ENCODE data around the gene OR3A2.

DNA sequence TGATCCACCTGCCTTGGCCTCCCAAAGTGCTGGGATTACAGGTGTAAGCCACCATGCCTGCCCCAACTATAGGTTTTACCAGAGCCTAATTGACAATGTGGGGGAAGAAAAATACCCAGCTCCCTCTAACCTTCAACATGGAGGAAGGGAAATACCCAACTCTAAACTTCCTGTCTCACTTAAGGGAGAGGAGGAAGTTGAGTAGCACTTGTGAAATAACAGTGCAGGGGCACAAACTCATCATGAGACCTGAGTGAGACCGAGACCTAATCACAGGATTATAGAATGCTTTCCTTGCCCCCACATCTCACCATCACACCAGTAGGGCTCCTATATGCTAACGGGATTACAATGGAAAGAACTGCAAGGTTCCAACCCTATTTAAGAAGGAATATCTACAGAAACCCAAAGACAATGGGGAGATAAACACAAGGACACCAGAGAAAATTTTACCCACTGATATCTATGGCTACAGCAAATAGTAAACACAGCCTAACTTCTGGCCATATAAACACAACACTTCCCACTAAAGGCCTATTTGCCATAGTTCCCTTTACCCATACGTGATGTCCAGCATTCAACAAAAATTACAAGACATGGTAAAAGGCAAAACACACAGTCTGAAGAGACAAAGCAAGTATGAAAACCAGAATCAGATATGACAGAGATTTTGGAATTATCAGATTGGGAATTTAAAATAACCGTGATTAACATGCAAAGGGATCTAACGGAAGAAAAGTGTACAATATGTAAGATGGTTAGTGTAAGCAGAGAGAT is 114.8 kb downstream of the OR3A2 start:
- TF ChIP-seq REST (IDR thresholded peaks at IDR 0.05; ENCODE audit: low read depth) (no peak), TAF1 (IDR thresholded peaks at IDR 0.05; ENCODE audit: low read depth) (no peak), RAD21 (IDR thresholded peaks at IDR 0.05; ENCODE audit: low read depth) (no peak), TEAD4 (IDR thresholded peaks at IDR 0.05) (no peak), FOXM1 (IDR thresholded peaks at IDR 0.05; ENCODE audit: borderline replicate concordance, low read depth) (no peak), CEBPB (IDR thresholded peaks at IDR 0.05) (no peak), EP300 (IDR thresholded peaks at IDR 0.05; ENCODE audit: borderline replicate concordance) (no peak), ZBTB7A (IDR thresholded peaks at IDR 0.05; ENCODE audit: low read depth) (no peak)
